Ectodermal cell (in vitro differentiated cells): ENCODE data around the gene FICD.
"Not testable (repeated sequence)": the region's sequence is repeated elsewhere in the genome, so short reads cannot be mapped to it uniquely, and the experiment has no call there.

ENCODE experiments used
- H3K27ac ChIP-seq: 2 replicates; pipeline ENCODE4 v1.7.0; 2013; ENCODE audit warnings: mild to moderate bottlenecking, low read depth, low read length; ENCODE audit not compliant: insufficient read depth, poor library complexity, severe bottlenecking
- H3K27me3 ChIP-seq: 2 replicates; pipeline ENCODE4 v1.7.0; 2013; ENCODE audit warnings: mild to moderate bottlenecking, low read length; ENCODE audit not compliant: insufficient read depth, control insufficient read depth, poor library complexity, severe bottlenecking
- H3K36me3 ChIP-seq: one replicate; pipeline ENCODE4 v1.7.0; 2013; ENCODE audit warnings: low read length; ENCODE audit not compliant: control insufficient read depth, insufficient read depth
- H3K4me1 ChIP-seq: one replicate; pipeline ENCODE4 v1.7.0; 2013; ENCODE audit warnings: low read length; ENCODE audit not compliant: control insufficient read depth, insufficient read depth
- H3K4me3 ChIP-seq: 2 replicates; pipeline ENCODE4 v1.7.0; 2013; ENCODE audit warnings: low read depth, low read length, control low read depth; ENCODE audit not compliant: insufficient read depth
- H3K9me3 ChIP-seq: 2 replicates; pipeline ENCODE4 v1.7.0; 2013; ENCODE audit warnings: mild to moderate bottlenecking, low read length, moderate library complexity; ENCODE audit not compliant: control insufficient read depth
- WGBS, 2 experiments: methylation state at CpG; one replicate each; pipeline ENCODE4 v1.1.7; 2013; ENCODE audit warnings: missing lambda C conversion rate in 2 of 2; 5-methylcytosine and 5-hydroxymethylcytosine counted together

The FICD gene

GRCh38 chr12:108482717-108483212 lies 32.3 kb upstream of the FICD start:
- H3K27me3 ChIP-seq = no peaks in the 10 kb centered on the region
- no peaks in the 10 kb centered on the region for H3K36me3 ChIP-seq
- WGBS, 2 experiments = 52 to 55% methylated on average over 11 of the region's 11 CpGs
- H3K27ac ChIP-seq = no peak overlapping the region
- no peaks in the 10 kb centered on the region for H3K9me3 ChIP-seq
- no peaks in the 10 kb centered on the region for H3K4me1 ChIP-seq
- no peak overlapping the region for H3K4me3 ChIP-seq

- 66 to 71% methylated on average over 6 of the region's 6 CpGs for WGBS, 2 experiments
Measured at GRCh38 chr12:108483213-108484059, 31.6 kb upstream of the FICD start.

GRCh38 chr12:108484431-108484830 lies 30.6 kb upstream of the FICD start:
- no peak overlapping the region for H3K4me3 ChIP-seq
- no peaks in the 10 kb centered on the region for H3K36me3 ChIP-seq
- no peaks in the 10 kb centered on the region for H3K27me3 ChIP-seq
- H3K27ac ChIP-seq = no peak overlapping the region
- no peaks in the 10 kb centered on the region for H3K9me3 ChIP-seq
- WGBS, 2 experiments = 96 to 97% methylated on average over 2 of the region's 2 CpGs
- no peaks in the 10 kb centered on the region for H3K4me1 ChIP-seq

More at GRCh38 chr12:108483213-108484059, 31.6 kb upstream of the FICD start:
- no peaks in the 10 kb centered on the region for H3K9me3 ChIP-seq
- no peak overlapping the region for H3K27ac ChIP-seq
- no peaks in the 10 kb centered on the region for H3K27me3 ChIP-seq
- H3K4me3 ChIP-seq = no peak overlapping the region
- no peaks in the 10 kb centered on the region for H3K4me1 ChIP-seq
- no peaks in the 10 kb centered on the region for H3K36me3 ChIP-seq

GRCh38 chr12:108484845-108485244 lies 30.2 kb upstream of the FICD start:
- Histone ChIP-seq H3K27me3 (no peaks in the 10 kb centered on the region), H3K36me3 (no peaks in the 10 kb centered on the region), H3K9me3 (no peaks in the 10 kb centered on the region), H3K4me3 (no peak overlapping the region), H3K4me1 (no peaks in the 10 kb centered on the region), H3K27ac (no peak overlapping the region)
- WGBS, 2 experiments = 90 to 97% methylated on average over 2 of the region's 2 CpGs

GRCh38 chr12:108485371-108485770 lies 29.7 kb upstream of the FICD start:
- not testable (repeated sequence) for H3K27ac ChIP-seq, H3K4me3 ChIP-seq, H3K9me3 ChIP-seq, H3K27me3 ChIP-seq, H3K4me1 ChIP-seq, H3K36me3 ChIP-seq
- 88 to 92% methylated on average over 7 of the region's 7 CpGs for WGBS, 2 experiments

GRCh38 chr12:108487029-108487428 lies 28.0 kb upstream of the FICD start:
- H3K9me3 ChIP-seq, H3K36me3 ChIP-seq, H3K27ac ChIP-seq, H3K27me3 ChIP-seq, H3K4me1 ChIP-seq, H3K4me3 ChIP-seq: not testable (repeated sequence)
- 100% methylated on average over 3 of the region's 4 CpGs; no CpG with 5 or more reads in 1 of the 2 experiments for WGBS, 2 experiments

GRCh38 chr12:108491256-108491655 lies 23.8 kb upstream of the FICD start:
- Histone ChIP-seq H3K36me3 (no peaks in the 10 kb centered on the region), H3K4me3 (no peak overlapping the region), H3K27me3 (no peaks in the 10 kb centered on the region), H3K9me3 (no peaks in the 10 kb centered on the region), H3K4me1 (no peaks in the 10 kb centered on the region), H3K27ac (no peak overlapping the region)
- 91 to 94% methylated on average over 2 of the region's 2 CpGs for WGBS, 2 experiments

- H3K4me3 ChIP-seq = no peak overlapping the region
- 80 to 88% methylated on average over 1 of the region's 1 CpG for WGBS, 2 experiments
- H3K36me3 ChIP-seq = no peaks in the 10 kb centered on the region
- H3K9me3 ChIP-seq = no peaks in the 10 kb centered on the region
- no peaks in the 10 kb centered on the region for H3K27me3 ChIP-seq
- no peak overlapping the region for H3K27ac ChIP-seq
- no peaks in the 10 kb centered on the region for H3K4me1 ChIP-seq
Measured at GRCh38 chr12:108495054-108495453, 20.0 kb upstream of the FICD start.

- Histone ChIP-seq H3K27me3 (no peaks in the 10 kb centered on the region), H3K9me3 (no peaks in the 10 kb centered on the region), H3K4me3 (no peak overlapping the region), H3K36me3 (no peaks in the 10 kb centered on the region), H3K4me1 (no peaks in the 10 kb centered on the region), H3K27ac (no peak overlapping the region)
- 91 to 92% methylated on average over 11 of the region's 11 CpGs for WGBS, 2 experiments
Measured at GRCh38 chr12:108495823-108496579, 19.1 kb upstream of the FICD start.

- Histone ChIP-seq H3K36me3 (no peaks in the 10 kb centered on the region), H3K27me3 (no peaks in the 10 kb centered on the region), H3K4me1 (no peaks in the 10 kb centered on the region), H3K9me3 (no peaks in the 10 kb centered on the region), H3K27ac (no peak overlapping the region), H3K4me3 (no peak overlapping the region)
- WGBS, 2 experiments = 83 to 86% methylated on average over 11 of the region's 11 CpGs
Measured at GRCh38 chr12:108498136-108498535, 16.9 kb upstream of the FICD start.
